T-cell (primary cell): ENCODE data around the gene HEBP2. TPM values are rescaled to one million over a fixed set of nuclear protein-coding genes. Genes with fewer than 3 reads are reported as not detected.

ENCODE experiments used
- ATAC-seq, 4 experiments: fragments of 200-7000 bp in 3 of 4; fragments of 150-1000 bp in 1 of 4; cut with Tn5 transposase; replicated peaks in 1 of 4; 1 replicate in 3 of 4; 2 replicates in 1 of 4; pipeline ENCODE4 v1.10.0; 2021; ENCODE audit warnings: moderate library complexity in 3 of 4, mild to moderate bottlenecking in 2 of 4, moderate number of reproducible peaks in 1 of 4
- CTCF ChIA-PET, 2 donors: fragments of 300-600 bp; sonication (Branson Sonifier 250); formaldehyde crosslinking; loops; one replicate each; lab custom pipeline; 2022; ENCODE audit warnings: antibody characterized with exemption in 2 of 2; lab: Charles Lee
- POLR2A ChIA-PET, 2 donors: fragments of 300-600 bp; sonication (Branson Sonifier 250); formaldehyde crosslinking; loops; one replicate each; lab custom pipeline; 2022; ENCODE audit warnings: antibody characterized with exemption in 2 of 2; lab: Charles Lee
- DNase-seq, 35 experiments: peaks; one replicate each; pipeline versions ENCODE4 v3.0.0 to v3.0.0-alpha.2; 2013 to 2023
- H3K27ac ChIP-seq: one replicate; pipeline ENCODE4 v1.5.1; 2013; ENCODE audit warnings: low read length
- H3K27me3 ChIP-seq, 2 experiments: replicated peaks in 1 of 2; 1 replicate in 1 of 2; 2 replicates in 1 of 2; pipeline versions ENCODE4 v1.6.1 to v1.7.0; 2013; ENCODE audit warnings: low read length in 1 of 2, mixed read lengths in 1 of 2; ENCODE audit not compliant: control insufficient read depth in 2 of 2, insufficient read depth in 2 of 2; ENCODE audit errors: extremely low read depth in 1 of 2
- H3K36me3 ChIP-seq, 2 donors: 1 replicate in 1 of 2; 2 replicates in 1 of 2; pipeline versions ENCODE4 v1.6.1 to v1.7.0; 2013; ENCODE audit warnings: low read length in 1 of 2; ENCODE audit not compliant: control insufficient read depth in 2 of 2, insufficient read depth in 1 of 2; ENCODE audit errors: extremely low read depth in 1 of 2
- H3K4me1 ChIP-seq, 2 experiments: 1 replicate in 1 of 2; 2 replicates in 1 of 2; pipeline versions ENCODE4 v1.6.1 to v1.7.0; 2013; ENCODE audit warnings: low read length in 2 of 2, mixed read lengths in 1 of 2; ENCODE audit not compliant: insufficient read depth in 2 of 2, control insufficient read depth in 1 of 2; ENCODE audit errors: extremely low read depth in 1 of 2
- H3K4me3 ChIP-seq, 2 donors: 1 replicate in 1 of 2; 2 replicates in 1 of 2; pipeline versions ENCODE4 v1.5.1 to v1.7.0; 2013; ENCODE audit warnings: mild to moderate bottlenecking in 2 of 2, low read length in 1 of 2, moderate library complexity in 1 of 2; ENCODE audit not compliant: control insufficient read depth in 1 of 2; ENCODE audit errors: extremely low read depth in 1 of 2
- H3K9me3 ChIP-seq: 2 replicates; pipeline ENCODE4 v1.7.0; 2013
- H3K27ac Mint-ChIP-seq, 2 donors: one replicate each; pipeline ENCODE4 v1.8.0; 2020 to 2021; ENCODE audit warnings: mild to moderate bottlenecking in 2 of 2, mixed read lengths in 2 of 2
- H3K27me3 Mint-ChIP-seq, 2 donors: one replicate each; pipeline ENCODE4 v1.8.0; 2021 to 2022; ENCODE audit warnings: mixed read lengths in 2 of 2
- H3K36me3 Mint-ChIP-seq: one replicate; pipeline ENCODE4 v1.8.0; 2021; ENCODE audit warnings: mixed read lengths
- H3K4me1 Mint-ChIP-seq, 3 donors: one replicate each; pipeline ENCODE4 v1.8.0; 2020 to 2022; ENCODE audit warnings: mixed read lengths in 3 of 3, mild to moderate bottlenecking in 1 of 3
- H3K4me3 Mint-ChIP-seq, 3 donors: one replicate each; pipeline ENCODE4 v1.8.0; 2020 to 2022; ENCODE audit warnings: mild to moderate bottlenecking in 3 of 3, mixed read lengths in 3 of 3, moderate library complexity in 3 of 3
- H3K9me3 Mint-ChIP-seq, 3 donors: one replicate each; pipeline ENCODE4 v1.8.0; 2020 to 2022; ENCODE audit warnings: mixed read lengths in 3 of 3
- WGBS: methylation state at CpG from one replicate; pipeline ENCODE4 v1.1.5; 2013; ENCODE audit warnings: missing lambda C conversion rate; ENCODE audit not compliant: insufficient coverage; 5-methylcytosine and 5-hydroxymethylcytosine counted together
- total RNA-seq, 35 experiments: library from RNA in 6 of 35; stranded (reverse) in 6 of 35; fragments of 120-200 nt in 1 of 35; gene quantifications; one replicate each; pipeline versions ENCODE4 v1.2.1 to v1.2.4 and lab custom pipeline; 2013 to 2026

Gene HEBP2
- total RNA-seq, 5 donors from 2014 or later (not counting 1 experiment from before 2014, with no cell fraction given), result 18.8 to 54.0 (median 45.7) TPM

- ChIA-PET POLR2A (interaction anchor here (0.6 to 1.5 kb wide), 4 partner anchors 20 to 918 kb away, joined by 3 to 7 read pairs (median 5); partner anchors contain the start of gene CITED2 (in 1 of the 2)), CTCF (interaction anchor here (0.6 to 1.9 kb wide), 8 partner anchors 9 to 709 kb away, joined by 3 to 18 read pairs (median 6); no protein-coding TSS in a partner anchor)
- H3K27me3 Mint-ChIP-seq, result no peaks in the 10 kb centered on the region
- H3K4me3 ChIP-seq, result peak overlapping the region in 1 of 2 donors; percentile 31
- peak overlapping the region; percentile 90 to 96 for H3K27ac Mint-ChIP-seq
- no peaks in the 10 kb centered on the region for H3K27me3 ChIP-seq
- no peaks in the 10 kb centered on the region for H3K36me3 ChIP-seq
- no CpG with 5 or more reads among the region's 6 CpGs for WGBS
- peak in 1 of 4 experiments; percentile 11 for ATAC-seq
- H3K27ac ChIP-seq, result peak overlapping the region; percentile 57
- H3K9me3 Mint-ChIP-seq, result peaks cover 0 to under 1% (median 0%) of the 10 kb centered on the region in 3 donors
- H3K4me3 Mint-ChIP-seq, result peak overlapping the region; percentile 63 to 67 (median 65)
- no peak for DNase-seq
- H3K4me1 Mint-ChIP-seq, result peaks cover 26 to 38% (median 27%) of the 10 kb centered on the region in 3 donors
- H3K9me3 ChIP-seq, result no peaks in the 10 kb centered on the region
- no peaks in the 10 kb centered on the region for H3K36me3 Mint-ChIP-seq
- H3K4me1 ChIP-seq, result peaks cover 7 to 12% of the 10 kb centered on the region in 2 experiments
Measured at GRCh38 chr6:138456401-138456790, 52.4 kb downstream of the HEBP2 start.

DNA sequence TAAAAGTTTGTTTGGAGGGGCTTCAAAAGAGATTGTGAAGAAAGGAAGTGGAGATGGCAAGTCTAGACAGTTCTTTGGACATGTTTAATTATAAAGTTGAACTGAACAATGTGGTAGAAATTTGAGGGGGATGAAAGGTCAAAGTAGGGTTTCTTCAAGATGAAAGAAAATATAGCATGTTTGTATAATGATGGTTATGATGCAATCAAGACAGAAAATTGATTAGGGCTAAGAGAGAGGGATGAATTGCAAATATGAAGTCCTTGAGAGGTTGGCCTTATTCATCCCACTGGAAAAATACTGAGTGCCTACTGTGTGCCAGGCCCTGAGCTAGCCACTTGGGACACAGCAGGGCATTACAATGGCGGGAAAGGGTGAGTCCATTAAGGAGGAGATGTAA, 57.6 kb downstream of the HEBP2 start:
- no peak overlapping the region for H3K27ac Mint-ChIP-seq
- Histone ChIP-seq H3K27me3 (no peaks in the 10 kb centered on the region), H3K9me3 (no peaks in the 10 kb centered on the region), H3K4me3 (no peak overlapping the region), H3K27ac (no peak overlapping the region), H3K4me1 (peaks cover 0 to 4% of the 10 kb centered on the region in 2 experiments), H3K36me3 (no peaks in the 10 kb centered on the region)
- no peaks in the 10 kb centered on the region for H3K36me3 Mint-ChIP-seq
- H3K9me3 Mint-ChIP-seq, result peaks cover 0 to 10% (median 5%) of the 10 kb centered on the region in 3 donors
- peaks cover 6 to 10% (median 10%) of the 10 kb centered on the region in 3 donors for H3K4me1 Mint-ChIP-seq
- no peak for DNase-seq
- ChIA-PET POLR2A (interaction anchor here in 1 of 2 donors (0.5 kb wide), 1 partner anchor 637 kb away, joined by 6 read pairs; no protein-coding TSS in a partner anchor), CTCF (no interaction called here)
- WGBS, result 75% methylated on average over 1 of the region's 1 CpG
- no peak for ATAC-seq
- H3K4me3 Mint-ChIP-seq, result no peak overlapping the region
- no peaks in the 10 kb centered on the region for H3K27me3 Mint-ChIP-seq

DNA sequence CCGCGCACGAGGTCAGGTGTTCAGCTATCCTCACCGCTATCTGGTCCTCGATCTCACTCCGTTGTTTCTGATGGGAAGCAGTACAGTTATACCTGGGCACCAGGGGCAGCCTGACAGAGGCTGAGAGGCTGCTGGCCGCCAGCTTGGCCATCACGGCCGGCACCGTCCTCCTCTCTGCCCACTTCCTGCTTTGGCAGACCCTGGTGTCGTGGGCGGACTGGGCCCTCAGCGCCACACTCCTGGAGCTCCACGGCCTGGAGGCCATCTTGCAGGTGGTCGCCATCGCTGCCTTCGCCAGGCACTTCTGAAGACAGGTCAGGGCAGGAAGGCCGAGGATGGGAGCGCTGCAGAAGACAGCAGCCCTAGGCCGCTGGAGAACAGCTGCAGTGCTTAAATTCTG, 60.1 kb downstream of the HEBP2 start:
- Mint-ChIP-seq H3K4me3 (no peak overlapping the region), H3K27ac (no peak overlapping the region), H3K27me3 (peaks cover 0 to 3% of the 10 kb centered on the region in 2 donors), H3K9me3 (peaks cover 0 to 10% (median 5%) of the 10 kb centered on the region in 3 donors), H3K36me3 (no peaks in the 10 kb centered on the region), H3K4me1 (no peaks in the 10 kb centered on the region)
- Histone ChIP-seq H3K4me3 (no peak overlapping the region), H3K9me3 (no peaks in the 10 kb centered on the region), H3K27ac (no peak overlapping the region), H3K36me3 (no peaks in the 10 kb centered on the region), H3K27me3 (no peaks in the 10 kb centered on the region), H3K4me1 (no peaks in the 10 kb centered on the region)
- ChIA-PET POLR2A (interaction anchor here (0.6 kb wide), 2 partner anchors 11 to 17 kb away, joined by 3 read pairs; no protein-coding TSS in a partner anchor), CTCF (interaction anchor here in 1 of 2 donors (0.6 to 2.0 kb wide), 3 partner anchors 8 to 1331 kb away, joined by 3 to 7 read pairs (median 3); no protein-coding TSS in a partner anchor)
- 96% methylated on average over 19 of the region's 20 CpGs for WGBS
- ATAC-seq (no peak), DNase-seq (no peak)

- Histone ChIP-seq H3K27me3 (peaks cover 0 to under 1% of the 10 kb centered on the region in 2 experiments), H3K9me3 (no peaks in the 10 kb centered on the region), H3K36me3 (no peaks in the 10 kb centered on the region), H3K27ac (no peak overlapping the region), H3K4me3 (no peak overlapping the region), H3K4me1 (no peaks in the 10 kb centered on the region)
- H3K36me3 Mint-ChIP-seq, result no peaks in the 10 kb centered on the region
- 91% methylated on average over 1 of the region's 1 CpG for WGBS
- no peak overlapping the region for H3K27ac Mint-ChIP-seq
- no peak overlapping the region for H3K4me3 Mint-ChIP-seq
- ChIA-PET CTCF (interaction anchor here (0.5 to 2.0 kb wide), 4 partner anchors 9 to 349 kb away, joined by 4 to 7 read pairs (median 4); no protein-coding TSS in a partner anchor), POLR2A (interaction anchor here (0.6 to 1.1 kb wide), 4 partner anchors 12 to 1427 kb away, joined by 3 to 8 read pairs (median 4); no protein-coding TSS in a partner anchor)
- no peak for ATAC-seq
- peaks cover 0 to 10% (median 5%) of the 10 kb centered on the region in 3 donors for H3K9me3 Mint-ChIP-seq
- no peak for DNase-seq
- H3K4me1 Mint-ChIP-seq, result no peaks in the 10 kb centered on the region
- peaks cover 0 to 7% of the 10 kb centered on the region in 2 donors for H3K27me3 Mint-ChIP-seq
Measured at GRCh38 chr6:138465007-138465645, 61.1 kb downstream of the HEBP2 start.

DNA sequence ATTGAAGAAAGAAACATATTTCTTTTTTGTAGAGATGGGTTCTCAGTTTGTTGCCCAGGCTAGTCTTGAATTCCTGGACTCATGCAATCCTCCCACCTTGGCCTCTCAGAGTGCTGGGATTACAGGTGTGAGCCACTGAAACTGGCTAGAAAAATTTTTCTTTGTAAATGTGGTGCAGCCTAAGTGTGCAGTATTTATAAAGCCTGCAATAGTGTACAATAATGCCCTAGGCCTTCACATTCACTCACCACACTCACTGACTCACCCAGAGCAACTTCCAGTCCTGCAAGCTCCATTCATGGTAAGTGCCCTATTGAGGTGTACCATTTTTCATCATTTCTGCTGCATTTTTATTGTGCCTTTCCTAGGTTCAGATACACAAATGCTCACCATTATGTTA, 63.9 kb downstream of the HEBP2 start:
- H3K9me3 ChIP-seq, result no peaks in the 10 kb centered on the region
- H3K27me3 Mint-ChIP-seq, result peaks cover 0 to 7% of the 10 kb centered on the region in 2 donors
- CTCF ChIA-PET, result no interaction called here
- no peak overlapping the region for H3K4me3 Mint-ChIP-seq
- DNase-seq, result no peak
- H3K27ac ChIP-seq, result no peak overlapping the region
- peaks cover 0 to 3% of the 10 kb centered on the region in 2 experiments for H3K27me3 ChIP-seq
- H3K36me3 ChIP-seq, result no peaks in the 10 kb centered on the region
- no peaks in the 10 kb centered on the region for H3K36me3 Mint-ChIP-seq
- H3K27ac Mint-ChIP-seq, result no peak overlapping the region
- no peak overlapping the region for H3K4me3 ChIP-seq
- no peaks in the 10 kb centered on the region for H3K9me3 Mint-ChIP-seq
- POLR2A ChIA-PET, result no interaction called here
- no peak for ATAC-seq
- H3K4me1 ChIP-seq, result no peaks in the 10 kb centered on the region
- H3K4me1 Mint-ChIP-seq, result no peaks in the 10 kb centered on the region

DNA sequence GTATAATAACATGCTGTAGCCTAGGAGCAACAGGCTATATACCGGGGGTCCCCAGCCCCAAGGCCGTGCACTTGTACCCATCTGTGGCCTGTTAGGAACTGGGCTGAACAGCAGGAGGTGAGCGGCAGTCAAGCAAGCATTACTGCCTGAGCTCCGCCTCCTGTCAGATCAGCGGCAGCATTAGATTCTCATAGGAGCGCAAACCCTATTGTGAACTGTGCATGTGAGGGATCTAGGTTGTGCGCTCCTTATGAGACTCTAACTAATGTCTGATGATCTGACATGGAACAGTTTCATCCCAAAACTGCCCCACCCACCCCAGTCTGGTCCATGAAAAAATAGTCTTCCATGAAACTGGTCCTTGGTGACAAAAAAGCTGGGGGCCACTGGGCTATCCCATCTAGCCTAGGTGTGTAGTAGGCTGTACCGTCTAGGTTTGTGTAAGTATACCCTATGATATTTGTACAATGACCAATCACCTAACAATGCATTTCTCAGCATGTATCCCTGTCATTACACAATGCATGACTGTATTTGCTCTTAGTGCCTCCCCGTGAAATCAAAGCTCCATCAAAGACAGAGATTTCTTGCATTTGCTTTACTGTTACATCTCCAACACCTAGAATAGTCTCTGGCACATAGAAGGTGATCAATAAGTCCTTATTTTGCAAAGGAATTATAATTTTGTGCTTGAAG, 64.4 kb downstream of the HEBP2 start:
- Mint-ChIP-seq H3K27ac (no peak overlapping the region), H3K9me3 (no peaks in the 10 kb centered on the region), H3K27me3 (peaks cover 0 to 7% of the 10 kb centered on the region in 2 donors), H3K4me1 (no peaks in the 10 kb centered on the region), H3K4me3 (no peak overlapping the region), H3K36me3 (no peaks in the 10 kb centered on the region)
- Histone ChIP-seq H3K4me3 (no peak overlapping the region), H3K9me3 (no peaks in the 10 kb centered on the region), H3K4me1 (no peaks in the 10 kb centered on the region), H3K27me3 (peaks cover 0 to 3% of the 10 kb centered on the region in 2 experiments), H3K36me3 (no peaks in the 10 kb centered on the region), H3K27ac (no peak overlapping the region)
- ATAC-seq (no peak), DNase-seq (no peak)
- ChIA-PET CTCF (interaction anchor here in 1 of 2 donors (0.7 kb wide), 1 partner anchor 13 kb away, joined by 3 read pairs; no protein-coding TSS in a partner anchor), POLR2A (interaction anchor here in 1 of 2 donors (0.6 kb wide), 1 partner anchor 9 kb away, joined by 4 read pairs; no protein-coding TSS in a partner anchor)
- 96% methylated on average over 2 of the region's 9 CpGs for WGBS
